Stimulated activated CD8-positive, alpha-beta memory T cell treated with anti-CD3 and anti-CD28 coated beads, Interleukin-15, amount 100 ng/mL, for 24 hours (primary cell): ENCODE data around the gene MAPK8IP1.

Experiments
- DNase-seq: peaks from one replicate; pipeline ENCODE4 v3.0.0-alpha.2; 2020; ENCODE audit warnings: low read depth

MAPK8IP1 gene

GRCh38 chr11:45945397-45945999 lies 60.0 kb downstream of the MAPK8IP1 start:
- DNase-seq: no peak

- no peak for DNase-seq
Measured at GRCh38 chr11:45947885-45948284, 62.4 kb downstream of the MAPK8IP1 start.

- no peak for DNase-seq
Measured at GRCh38 chr11:45948356-45948755, 62.9 kb downstream of the MAPK8IP1 start.

GRCh38 chr11:45949992-45950407 lies 64.5 kb downstream of the MAPK8IP1 start:
- no peak for DNase-seq
